GM21423 (cell line): ENCODE results near the gene PRDM7.
A peak's percentile ranks its signal among the peaks of the same experiment; 100 is the strongest.
"Not testable (repeated sequence)": the region's sequence is repeated elsewhere in the genome, so short reads cannot be mapped to it uniquely, and the experiment has no call there.

Experiments
- ATAC-seq: cut with Tn5 transposase; IDR thresholded peaks from one replicate; pipeline ENCODE4 v1.9.1; 2021; ENCODE audit warnings: mild to moderate bottlenecking, moderate library complexity; ENCODE audit not compliant: unreplicated experiment

Gene PRDM7

GRCh38 chr16:90077240-90077756 lies at the start of gene PRDM7:
PRDM7 (minus strand) TSS chr16:90077331; CDS start chr16:90075910, 1,421 bp downstream.
- peak; percentile 95 for ATAC-seq

- ATAC-seq: not testable (repeated sequence)
Observed at GRCh38 chr16:90121846-90122245, 44.7 kb upstream of the PRDM7 start.

DNA sequence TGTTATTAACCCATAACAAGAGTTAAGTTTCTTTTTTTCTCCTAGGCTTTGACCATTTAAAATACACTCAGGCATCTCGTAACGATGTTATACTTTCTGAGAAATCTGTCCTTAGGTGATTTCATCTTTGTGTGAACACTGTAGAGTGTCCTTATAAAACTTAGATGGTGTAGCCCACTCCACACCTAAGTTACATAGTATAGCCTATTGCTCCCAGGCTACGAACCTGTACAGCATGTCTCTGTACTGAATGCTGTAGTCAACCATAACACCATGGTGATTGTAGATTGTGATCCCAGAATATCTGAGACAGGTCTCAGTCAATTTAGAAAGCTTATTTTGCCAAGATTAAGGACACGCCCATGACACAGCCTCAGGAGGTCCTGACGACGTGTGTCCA lies 30.5 kb upstream of the PRDM7 start:
- ATAC-seq: not testable (repeated sequence)

DNA sequence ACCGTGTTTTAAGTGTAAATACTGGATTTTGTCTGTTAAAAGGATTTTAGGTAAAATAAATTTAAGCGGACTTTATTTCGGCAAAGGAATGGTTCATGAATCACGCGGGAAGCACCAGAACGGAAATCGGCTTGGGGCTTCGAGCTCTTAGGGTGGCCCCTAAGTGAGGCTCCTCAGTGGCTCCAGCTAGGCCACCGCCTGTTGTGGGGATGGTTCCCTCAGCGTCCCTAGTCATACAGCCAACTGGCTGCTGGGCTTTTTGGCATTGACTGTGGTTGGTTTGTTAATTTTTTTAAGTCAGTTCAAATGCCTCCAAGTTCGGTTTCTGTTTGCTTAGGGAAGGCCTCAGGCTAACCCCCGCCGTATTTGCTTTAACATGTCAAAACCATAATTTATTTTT lies 29.9 kb upstream of the PRDM7 start:
- ATAC-seq: not testable (repeated sequence)

- ATAC-seq: peak; percentile 79
Observed at GRCh38 chr16:90106271-90106670, 29.1 kb upstream of the PRDM7 start.

DNA sequence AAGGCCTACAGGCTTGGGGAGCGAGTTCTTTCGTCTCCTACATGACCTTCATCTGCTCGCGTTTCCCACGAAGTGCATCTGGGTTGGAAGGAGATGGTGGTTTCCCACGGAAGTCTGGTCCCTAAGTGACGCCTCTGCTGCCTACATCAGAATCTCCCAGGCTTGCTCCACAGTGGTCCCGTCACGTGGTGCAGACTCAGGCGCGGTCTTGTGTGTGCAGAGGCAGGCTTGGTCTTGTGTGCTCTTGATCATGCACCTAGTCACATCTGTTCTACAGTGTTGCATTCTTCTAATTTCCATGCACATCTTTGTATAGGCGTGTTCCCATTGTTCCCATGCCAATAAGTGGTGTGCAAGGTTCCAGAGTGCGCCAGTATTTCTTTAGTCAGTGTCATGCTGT lies 27.6 kb upstream of the PRDM7 start:
- ATAC-seq: not testable (repeated sequence)

- not testable (repeated sequence) for ATAC-seq
Observed at GRCh38 chr16:90102086-90102884, 25.2 kb upstream of the PRDM7 start.

DNA sequence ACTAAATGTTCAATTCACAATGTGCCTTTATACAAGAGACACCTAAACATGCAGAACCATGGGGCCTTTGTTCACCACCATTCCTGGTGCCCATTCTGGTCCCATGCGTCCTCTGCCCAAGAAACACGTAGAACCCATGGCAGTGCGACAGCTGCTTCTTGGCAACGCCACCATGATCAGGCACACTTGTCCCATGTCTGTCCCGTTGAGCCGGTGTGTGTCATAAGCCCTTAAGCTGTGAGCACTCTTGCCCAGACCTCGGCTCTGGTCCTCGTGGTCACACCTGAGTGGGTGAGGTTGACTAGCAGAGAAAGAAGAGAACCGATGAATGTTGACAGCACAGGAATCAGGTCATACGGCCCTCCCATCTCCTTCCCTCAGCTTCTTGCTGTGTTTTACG lies 24.2 kb upstream of the PRDM7 start:
- not testable (repeated sequence) for ATAC-seq

GRCh38 chr16:90100790-90101189 lies 23.7 kb upstream of the PRDM7 start:
- ATAC-seq: not testable (repeated sequence)

DNA sequence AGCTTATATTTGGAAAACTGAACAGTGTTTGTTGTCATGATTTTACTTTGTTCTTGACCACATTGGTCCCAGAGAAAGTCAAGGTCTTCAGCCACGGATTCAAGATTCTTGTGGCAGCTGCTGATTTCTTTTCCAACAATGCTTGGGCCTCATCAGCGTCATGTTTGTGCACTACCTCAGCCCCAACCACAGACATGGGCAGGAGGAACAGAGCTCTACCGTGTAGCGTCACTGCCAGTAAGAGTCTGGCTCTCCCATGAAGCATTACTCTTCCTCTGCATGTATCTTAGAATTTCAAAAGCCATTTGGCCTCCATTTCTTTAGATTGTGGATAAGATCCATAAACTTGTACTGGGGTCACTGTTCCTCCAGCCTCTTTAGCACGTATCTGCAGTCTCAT lies 23.1 kb upstream of the PRDM7 start:
- ATAC-seq: not testable (repeated sequence)

GRCh38 chr16:90098936-90099335 lies 21.8 kb upstream of the PRDM7 start:
- ATAC-seq: not testable (repeated sequence)

DNA sequence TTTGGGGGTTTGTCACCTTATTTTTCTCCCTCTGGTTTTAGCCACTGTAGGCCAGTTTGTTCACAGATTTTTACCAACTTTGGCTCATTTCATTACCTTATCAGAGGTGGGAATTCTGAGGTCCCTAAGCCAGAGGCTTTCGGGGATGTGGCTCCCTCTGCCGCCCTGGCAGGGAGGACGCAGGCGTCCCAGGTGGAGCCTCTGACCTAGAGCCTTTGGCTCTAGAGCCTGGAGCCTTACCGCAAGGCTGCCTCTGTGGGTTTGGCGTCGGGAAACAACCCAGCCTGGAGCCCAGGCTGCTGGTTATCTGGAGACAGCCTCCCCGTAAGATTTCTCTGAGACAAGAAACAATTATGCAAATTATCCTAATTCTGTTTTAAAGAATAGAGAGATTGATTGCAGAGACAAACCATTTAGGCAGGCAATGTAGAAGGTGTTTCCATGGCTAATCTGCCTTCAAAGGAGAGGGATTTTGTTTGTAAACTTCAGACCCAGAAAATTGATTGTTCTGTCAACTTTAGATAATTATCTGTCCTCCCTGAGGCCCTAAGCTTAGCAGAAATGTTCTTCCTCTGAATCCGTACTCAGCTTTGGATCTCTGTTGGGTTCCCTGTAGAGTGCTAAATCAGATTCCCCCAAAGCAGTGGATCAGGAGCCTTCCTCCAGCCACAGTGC lies 20.0 kb upstream of the PRDM7 start:
- not testable (repeated sequence) for ATAC-seq

DNA sequence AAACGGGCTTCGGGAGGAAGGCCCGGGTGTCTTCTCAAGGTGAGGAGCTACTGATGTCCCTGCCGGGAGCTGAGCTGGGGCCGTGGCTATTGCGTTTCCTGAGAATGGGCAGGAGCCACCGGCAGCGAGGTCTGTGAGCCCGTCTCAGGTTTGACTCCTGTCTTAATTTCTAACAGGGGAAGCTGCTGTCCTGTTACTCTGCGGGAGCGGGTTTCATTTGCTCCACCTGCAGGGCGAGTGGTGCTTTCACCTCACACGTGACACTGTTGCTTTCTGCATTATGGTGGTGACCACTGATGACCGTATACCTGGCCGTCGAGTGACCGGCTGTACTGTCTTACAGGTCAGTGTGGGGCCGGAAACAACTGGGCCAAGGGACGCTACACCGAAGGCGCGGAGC lies 17.7 kb upstream of the PRDM7 start:
- not testable (repeated sequence) for ATAC-seq

DNA sequence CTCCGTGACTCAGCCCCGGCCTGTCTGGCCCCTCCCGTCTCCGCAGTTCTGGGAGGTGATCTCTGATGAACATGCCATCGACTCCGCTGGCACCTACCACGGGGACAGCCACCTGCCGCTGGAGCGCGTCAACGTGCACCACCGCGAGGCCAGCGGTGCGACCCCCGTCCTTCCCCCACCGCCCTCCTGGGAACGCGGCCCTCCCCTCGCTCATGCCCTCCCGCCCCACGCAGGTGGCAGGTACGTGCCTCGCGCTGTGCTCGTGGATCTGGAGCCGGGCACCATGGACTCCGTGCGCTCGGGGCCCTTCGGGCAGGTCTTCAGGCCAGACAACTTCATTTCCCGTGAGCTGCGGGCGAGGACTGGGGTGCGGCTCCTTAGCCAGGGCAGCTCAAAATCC lies 17.2 kb upstream of the PRDM7 start:
- ATAC-seq: not testable (repeated sequence)

- not testable (repeated sequence) for ATAC-seq
Observed at GRCh38 chr16:90093799-90094198, 16.7 kb upstream of the PRDM7 start.

- not testable (repeated sequence) for ATAC-seq
Observed at GRCh38 chr16:90092781-90093180, 15.7 kb upstream of the PRDM7 start.

DNA sequence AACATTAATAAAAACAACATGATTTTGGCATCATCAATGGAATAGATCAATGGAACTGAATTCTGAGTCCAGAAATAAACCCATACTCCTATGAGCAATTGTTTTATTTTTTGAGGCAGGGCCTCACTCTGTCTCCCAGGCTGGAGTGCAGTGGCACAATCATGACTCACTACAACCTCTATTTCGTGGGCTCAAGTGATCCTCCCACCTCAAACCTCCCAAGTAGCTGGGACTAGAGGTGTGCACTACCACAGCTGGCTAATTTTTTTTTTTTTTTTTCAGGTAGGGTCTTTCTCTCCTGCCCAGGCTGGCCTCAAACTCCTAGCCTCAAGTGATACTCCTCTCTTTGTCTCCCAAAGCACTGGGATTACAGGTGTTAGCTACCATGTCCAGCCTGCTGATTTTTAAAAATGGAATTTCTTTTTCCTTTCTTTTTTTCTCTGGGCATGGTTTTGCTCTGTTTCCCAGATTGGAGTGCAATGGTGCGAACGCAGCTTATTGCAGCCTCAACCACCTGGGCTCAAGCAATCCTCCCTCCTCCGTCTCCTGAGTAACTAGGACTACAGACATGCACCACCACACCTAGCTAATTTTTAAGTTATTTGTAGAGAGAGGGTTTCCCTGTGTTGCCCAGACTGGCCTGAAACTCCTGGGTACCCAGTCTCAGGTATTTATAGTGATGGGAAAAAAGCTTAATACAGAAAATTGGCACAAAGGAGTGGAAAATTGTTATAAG lies 7.3 kb upstream of the PRDM7 start:
- no peak for ATAC-seq

DNA sequence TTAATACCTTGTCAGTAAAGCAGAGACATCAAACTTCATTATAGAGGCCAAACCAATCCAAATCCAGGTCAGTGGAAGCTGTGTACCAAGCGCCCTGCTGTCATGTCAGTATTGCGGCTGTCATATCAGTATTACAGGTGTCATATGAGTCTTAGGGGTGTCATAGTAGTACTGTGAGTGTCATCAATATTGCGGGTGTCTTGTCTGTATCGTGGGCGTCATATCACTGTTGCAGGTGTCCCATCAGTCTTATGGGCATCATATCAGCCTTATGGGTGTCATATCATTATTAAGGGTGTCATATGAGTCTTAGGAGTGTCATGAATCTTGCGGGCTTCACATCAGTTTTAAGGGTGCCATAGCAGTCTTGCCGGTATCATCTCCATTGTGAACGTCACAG lies 6.0 kb upstream of the PRDM7 start:
- ATAC-seq: no peak

- no peak for ATAC-seq
Observed at GRCh38 chr16:90081606-90081970, 4.5 kb upstream of the PRDM7 start.

DNA sequence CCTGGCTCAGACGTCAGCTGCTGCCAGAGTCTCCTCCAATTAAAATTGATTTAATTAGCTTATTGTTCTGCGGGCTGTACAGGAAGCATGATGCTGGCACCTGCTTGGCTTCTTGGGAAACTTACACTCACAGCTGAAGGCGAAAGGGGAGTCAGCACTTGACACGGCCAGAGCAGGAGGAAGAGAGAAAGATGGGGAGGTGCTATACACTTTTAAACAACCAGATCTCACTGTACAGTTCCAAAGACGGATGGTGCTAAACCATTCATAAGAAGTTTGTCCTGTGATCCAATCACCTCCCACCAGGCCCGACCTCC lies 1.4 kb upstream of the PRDM7 start:
- ATAC-seq: no peak

GRCh38 chr16:90077757-90078578 lies 837 bp upstream of the PRDM7 start:
- peak; percentile 42 for ATAC-seq
